Activated CD4-positive, alpha-beta T cell treated with anti-CD3 and anti-CD28 coated beads, Interleukin-2, amount 50 U/mL, for 4 hours (primary cell): ENCODE data around the gene ANKRD33.

Source experiments
- DNase-seq, 2 experiments: peaks; one replicate each; pipeline ENCODE4 v3.0.0-alpha.2; 2020

The ANKRD33 gene

GRCh38 chr12:51887476-51888315, at the start of gene ANKRD33:
ANKRD33 (plus strand) TSS chr12:51888103; CDS start chr12:51888187, 84 bp downstream.
- DNase-seq, result no peak

DNA sequence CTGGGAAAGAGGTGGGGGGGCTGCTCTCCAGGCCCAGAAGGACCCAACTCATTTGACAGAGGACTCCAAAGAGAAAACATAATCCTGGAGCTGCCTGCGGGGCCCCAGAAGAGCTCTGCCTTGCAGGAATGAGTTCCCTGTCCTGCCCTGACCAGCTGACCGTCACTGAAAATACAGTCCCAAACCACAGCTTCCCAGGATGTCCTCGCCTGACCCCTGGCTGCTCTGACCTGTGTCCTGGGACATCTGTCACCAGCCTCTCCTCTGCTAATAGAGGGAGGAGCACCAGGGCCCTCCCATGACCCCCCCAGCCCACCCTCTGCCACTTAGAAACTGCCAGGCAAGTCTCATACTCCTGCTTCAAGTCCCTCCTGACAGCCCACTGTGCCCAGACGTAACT, 49.1 kb upstream of the ANKRD33 start:
- DNase-seq, result no peak

- DNase-seq, result no peak
Observed at GRCh38 chr12:51839310-51839947, 48.5 kb upstream of the ANKRD33 start.

GRCh38 chr12:51840966-51841365, 46.9 kb upstream of the ANKRD33 start:
- no peak for DNase-seq

- no peak for DNase-seq
Observed at GRCh38 chr12:51841727-51842126, 46.2 kb upstream of the ANKRD33 start.

DNA sequence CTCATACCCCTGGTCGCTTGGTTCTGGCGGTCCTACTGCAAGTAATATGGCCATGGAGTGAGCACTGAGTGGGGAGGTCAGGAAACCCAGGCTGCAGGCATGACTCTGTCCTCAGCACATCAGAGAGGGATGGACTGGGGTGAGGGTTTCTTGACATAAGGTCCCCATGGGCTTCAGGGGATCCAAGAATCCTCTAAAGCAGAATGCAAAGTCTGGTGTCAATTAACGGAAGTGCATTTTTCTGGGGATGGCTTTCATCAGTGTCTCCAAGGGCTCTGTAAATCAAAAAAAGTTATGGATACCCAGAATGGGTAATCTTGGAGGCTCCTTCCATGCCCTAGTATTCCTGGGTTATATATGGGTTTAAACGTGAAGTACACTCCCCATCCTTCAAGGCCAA, 43.0 kb upstream of the ANKRD33 start:
- DNase-seq, result no peak

GRCh38 chr12:51845482-51845881, 42.4 kb upstream of the ANKRD33 start:
- DNase-seq, result no peak

DNA sequence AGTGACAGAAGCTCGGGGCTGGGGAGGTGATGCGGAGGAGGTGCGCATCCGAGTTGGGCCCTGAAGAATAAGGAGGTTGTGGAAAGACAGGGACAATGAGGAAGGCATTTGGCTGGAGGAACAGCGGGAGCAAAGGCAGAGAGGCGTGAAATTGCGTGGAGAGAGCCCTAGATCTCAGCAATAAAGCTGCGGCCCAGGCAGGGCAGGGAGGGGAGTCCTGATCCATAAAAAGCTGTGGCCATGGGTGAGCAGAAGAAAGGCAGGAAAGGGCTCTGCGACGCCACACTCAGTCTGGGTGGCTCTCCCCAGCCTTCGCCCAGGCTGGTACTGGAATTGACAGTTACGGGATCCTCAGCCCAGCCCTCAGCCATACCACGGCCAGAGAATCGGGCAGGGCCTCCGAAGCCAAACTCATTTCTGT, 41.6 kb upstream of the ANKRD33 start:
- no peak for DNase-seq

- DNase-seq, result peak; percentile 25 to 29
Observed at GRCh38 chr12:51846911-51847642, 40.8 kb upstream of the ANKRD33 start.

DNA sequence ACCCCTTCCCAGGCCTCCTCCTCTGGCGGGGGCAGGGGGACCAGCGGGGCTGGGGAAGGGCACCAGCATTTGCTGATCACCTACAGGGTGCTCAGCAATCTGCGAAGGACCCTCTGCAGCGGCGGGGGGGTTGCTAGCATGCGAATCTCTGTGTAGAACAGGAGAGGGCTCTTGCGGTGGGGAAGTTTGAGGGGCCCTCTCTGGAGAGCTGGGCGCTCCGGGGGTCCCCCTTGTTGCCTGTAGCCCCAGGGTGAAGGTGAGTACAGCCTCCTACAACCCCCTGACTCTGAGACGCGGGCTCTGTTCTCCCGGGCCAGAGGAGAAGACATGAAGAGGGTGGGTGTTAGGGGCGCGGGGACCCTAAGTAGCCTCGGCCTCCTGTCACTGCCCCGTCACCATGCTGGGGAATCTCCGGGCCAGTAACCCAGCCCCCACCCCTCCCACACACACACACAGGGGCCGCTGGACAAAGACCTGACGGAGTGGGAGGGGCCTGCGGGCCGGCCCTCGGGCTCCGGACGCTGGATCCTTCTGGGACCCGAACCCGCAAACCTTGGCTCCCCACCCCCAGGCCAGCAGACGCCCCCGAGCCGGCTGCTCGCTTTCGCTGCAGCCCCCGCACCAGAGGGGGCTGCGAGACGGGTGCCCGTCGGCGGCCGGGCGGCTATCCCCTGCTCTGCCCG, 40.1 kb upstream of the ANKRD33 start:
- DNase-seq, result no peak

DNA sequence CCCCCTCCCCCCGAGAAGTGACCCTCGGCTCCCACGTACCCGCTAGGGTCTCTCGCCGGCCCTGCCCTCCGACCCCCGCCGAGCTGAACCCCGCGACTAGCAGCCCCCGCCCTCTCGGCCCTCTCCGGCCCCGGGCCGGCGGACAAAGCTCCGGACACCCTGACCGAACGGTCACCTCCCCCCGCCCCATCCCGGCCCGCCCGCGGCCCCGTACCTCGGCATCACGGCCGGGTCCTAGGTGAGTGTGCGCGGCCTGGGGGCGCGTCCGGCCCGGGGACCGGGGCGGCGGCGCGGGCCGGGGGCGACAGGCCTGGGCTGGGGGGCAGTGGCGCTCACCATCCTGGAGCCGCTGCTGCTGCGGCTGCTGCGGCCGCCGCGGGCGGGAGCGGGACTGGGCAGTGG, 39.6 kb upstream of the ANKRD33 start, which contains the start of gene FIGNL2:
Gene FIGNL2 (minus strand): TSS at position 393 of the 402 bp plus-strand sequence. CDS start 26,305 bp downstream, outside the sequence.
- no peak for DNase-seq

- DNase-seq, result no peak
Observed at GRCh38 chr12:51848841-51849735, 38.8 kb upstream of the ANKRD33 start.

- DNase-seq, result no peak
Observed at GRCh38 chr12:51850081-51850964, 37.6 kb upstream of the ANKRD33 start.

- DNase-seq, result no peak
Observed at GRCh38 chr12:51850965-51851299, 37.0 kb upstream of the ANKRD33 start.

DNA sequence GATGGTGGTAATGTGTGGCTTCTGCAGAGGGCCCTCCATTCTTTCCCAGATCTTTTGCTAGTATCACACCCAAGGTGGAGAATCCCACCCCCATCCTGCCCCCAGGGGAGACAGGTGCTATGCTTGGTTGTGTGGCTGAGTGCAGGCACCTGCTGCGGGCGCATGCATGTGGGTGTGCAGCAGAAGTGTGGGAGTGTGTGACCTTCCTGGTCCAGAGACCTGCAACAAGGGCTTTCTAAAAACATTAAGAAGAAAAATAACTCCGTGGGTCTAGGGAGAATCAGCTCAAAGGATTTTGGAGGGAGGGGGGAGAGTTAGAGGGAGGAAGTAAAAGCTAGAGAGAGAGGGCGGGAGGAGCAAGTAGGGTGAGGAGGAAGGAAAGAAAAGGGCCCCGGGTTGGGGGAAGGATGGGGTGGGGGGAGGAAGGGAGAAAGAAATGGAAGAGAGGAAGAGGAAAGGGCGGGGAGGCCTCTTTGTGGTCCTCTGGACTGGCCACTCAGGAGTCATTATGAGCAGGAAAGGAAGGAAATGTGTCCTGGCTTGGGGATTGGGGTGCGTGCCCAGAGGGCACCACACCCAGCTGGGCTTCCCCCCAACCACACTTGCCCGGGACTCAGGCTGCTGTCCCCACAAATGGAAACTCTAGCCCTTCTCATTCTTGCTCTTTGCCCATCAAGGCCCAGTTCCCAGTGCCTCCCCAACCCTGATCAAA, 36.3 kb upstream of the ANKRD33 start:
- DNase-seq, result no peak

- no peak for DNase-seq
Observed at GRCh38 chr12:51852404-51853137, 35.3 kb upstream of the ANKRD33 start.

DNA sequence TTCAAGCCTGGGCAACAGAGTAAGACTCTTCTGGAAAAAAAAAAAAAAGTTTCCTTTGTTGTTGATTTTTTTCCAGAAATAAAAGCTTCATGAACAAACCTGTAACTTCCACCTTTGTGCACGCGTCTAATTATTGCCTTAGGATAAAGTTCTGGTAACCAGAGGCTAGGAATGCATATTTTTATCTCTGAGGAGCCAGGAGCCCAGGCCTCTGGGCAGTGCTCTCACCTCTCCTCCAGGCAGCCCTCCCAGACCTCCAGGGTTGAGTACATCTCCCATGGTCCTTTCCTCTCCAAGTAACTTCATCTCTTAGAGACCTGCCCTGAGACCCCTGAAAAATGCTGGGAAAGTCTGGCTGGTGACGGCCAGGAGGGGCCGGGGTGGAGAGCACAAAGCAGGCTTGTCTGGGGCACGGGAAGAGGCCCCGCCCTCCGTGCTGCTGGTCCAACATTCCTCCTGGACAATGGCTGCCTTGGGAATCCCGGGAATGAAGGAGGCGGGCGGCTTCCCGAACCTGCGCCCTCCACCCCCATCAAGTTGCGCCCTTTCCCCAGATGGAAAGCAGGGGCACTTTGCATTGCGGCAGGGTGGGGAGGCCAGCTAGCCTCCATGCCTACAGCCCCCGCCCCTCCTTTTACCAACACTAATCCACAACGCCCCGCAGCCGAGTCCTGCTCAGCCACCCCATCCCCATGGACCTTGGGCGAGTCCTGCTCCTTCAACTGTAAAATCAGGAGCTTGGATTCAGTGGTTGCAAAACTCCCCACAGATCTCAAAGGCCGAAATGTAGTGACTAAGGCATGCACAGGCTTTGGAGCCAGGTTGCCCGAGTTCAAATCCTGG, 32.1 kb upstream of the ANKRD33 start:
- DNase-seq, result no peak

DNA sequence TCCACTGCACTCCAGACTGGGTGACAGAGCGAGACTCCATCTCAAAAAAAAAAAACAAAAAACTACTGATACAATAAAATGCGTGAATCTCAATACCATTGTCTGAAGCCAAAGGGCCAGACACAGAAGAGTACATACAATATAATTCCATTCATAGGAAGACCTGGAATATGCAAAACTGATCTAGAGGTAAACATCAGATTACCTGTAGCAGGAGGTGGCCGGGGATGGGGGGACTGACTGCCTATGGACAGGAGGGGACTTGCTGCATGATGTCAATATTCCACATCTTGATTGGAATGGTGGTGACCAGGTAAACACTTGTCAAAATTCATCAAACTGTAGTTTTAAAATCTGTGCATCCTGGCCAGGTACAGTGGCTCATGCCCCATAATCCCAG, 26.9 kb upstream of the ANKRD33 start:
- DNase-seq, result no peak

DNA sequence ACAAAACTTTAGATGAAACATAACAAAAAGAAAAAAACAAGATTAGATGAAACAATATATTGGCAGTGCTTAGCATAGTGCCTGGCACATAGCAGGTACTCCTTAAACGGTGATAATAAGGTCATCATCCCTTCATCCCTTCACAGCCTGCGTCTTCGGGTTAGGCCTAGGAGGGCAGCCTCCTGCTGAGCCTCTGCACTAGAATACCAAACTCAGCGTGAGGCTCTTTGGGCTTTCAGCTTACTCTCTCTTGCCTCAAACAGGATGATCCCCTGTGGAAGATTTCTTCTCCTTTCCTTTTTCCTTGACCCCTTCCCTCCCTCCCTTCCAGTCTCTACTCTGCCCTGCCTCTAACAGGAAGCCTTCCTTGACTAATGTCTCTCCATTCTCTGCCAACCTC, 25.0 kb upstream of the ANKRD33 start:
- no peak for DNase-seq
